ENCODE measurements around the gene WNT9A.
"Not testable (repeated sequence)": the region's sequence is repeated elsewhere in the genome, so short reads cannot be mapped to it uniquely, and the experiment has no call there.

The WNT9A gene

DNA sequence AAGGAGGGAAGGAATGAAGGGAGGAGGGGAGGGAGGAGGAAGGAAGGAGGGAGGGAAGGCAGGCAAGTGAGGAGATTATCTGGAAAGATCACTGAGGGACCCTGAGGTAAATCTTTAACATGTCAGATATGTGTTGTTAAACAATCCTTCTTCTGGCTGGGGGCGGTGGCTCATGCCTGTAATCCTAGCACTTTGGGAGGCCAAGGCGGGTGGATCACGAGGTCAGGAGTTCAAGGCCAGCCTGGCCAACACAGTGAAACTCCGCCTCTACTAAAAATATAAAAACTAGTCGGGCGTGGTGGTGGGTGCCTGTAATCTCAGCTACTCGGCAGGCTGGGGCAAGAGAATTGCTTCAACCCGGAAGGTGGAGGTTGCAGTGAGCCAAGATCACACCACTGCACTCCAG is 37.8 kb downstream of the WNT9A start:
- not testable (repeated sequence) for DNase-seq

DNA sequence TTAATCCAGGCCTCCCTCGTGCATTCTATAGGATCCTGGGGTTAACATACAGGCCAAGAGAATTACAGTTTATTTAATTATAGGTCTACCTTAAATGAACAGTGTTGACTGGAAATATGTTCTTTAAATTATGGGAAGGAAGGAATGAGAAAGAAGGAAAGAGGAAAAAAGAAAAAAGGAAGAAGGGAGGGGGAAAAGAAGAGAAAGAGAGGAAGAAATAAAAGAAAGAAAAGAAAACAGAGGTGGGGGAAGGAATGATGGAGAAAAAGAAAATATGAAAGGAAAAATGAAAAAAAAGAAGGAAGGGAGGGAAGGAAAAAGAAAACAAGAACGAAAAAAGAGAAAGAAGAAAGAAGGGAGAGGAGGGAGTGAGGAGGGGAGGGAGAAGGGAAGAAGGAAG is 38.5 kb downstream of the WNT9A start:
- DNase-seq = no peak

DNA sequence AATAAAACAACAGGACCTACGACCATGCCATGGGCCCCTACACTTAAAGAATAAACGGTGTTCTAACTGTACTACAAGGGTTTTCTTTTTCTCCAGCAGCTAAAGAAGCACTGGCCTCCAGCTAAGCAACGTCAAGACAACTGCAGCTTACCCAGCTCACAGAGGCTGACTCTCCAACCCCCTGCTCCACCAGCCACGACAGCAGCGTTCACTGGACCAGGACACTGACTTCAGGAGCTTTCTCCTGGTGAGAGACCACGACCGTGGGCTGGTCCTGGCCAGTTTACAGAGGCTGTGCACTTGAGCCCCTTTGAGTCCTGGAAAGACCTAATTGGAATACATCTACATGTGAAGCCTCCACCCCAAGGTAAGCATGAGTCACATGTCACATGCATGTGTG is 39.4 kb downstream of the WNT9A start:
- DNase-seq = no peak

DNA sequence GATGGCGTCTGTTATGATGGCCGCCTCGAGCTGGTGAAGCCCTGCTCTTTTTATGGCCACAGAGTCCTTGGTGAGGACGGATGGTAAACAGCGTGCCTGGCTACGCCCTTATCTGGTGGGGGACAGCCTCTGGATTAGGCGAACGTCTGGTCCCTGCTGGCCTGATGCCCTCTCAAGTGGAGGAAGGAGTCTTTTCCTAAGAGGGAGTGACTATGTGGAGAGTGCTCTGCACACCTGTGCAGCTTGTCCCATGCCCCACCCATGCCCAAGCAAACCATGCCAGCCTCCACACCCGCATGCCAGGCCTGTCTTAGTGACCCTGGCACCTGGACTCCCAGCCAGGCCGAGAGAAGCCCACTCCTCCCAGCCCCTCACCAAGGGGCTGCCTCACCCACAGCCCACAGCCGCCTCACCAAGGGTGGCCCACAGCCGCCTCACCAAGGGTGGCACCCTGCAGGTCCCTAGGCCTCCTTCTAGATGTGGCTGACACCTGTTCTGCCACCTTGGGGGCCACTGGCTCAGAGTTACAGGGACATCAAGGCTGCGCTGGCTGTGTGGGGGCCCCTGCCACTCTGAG is 40.2 kb downstream of the WNT9A start:
- no peak for DNase-seq

DNA sequence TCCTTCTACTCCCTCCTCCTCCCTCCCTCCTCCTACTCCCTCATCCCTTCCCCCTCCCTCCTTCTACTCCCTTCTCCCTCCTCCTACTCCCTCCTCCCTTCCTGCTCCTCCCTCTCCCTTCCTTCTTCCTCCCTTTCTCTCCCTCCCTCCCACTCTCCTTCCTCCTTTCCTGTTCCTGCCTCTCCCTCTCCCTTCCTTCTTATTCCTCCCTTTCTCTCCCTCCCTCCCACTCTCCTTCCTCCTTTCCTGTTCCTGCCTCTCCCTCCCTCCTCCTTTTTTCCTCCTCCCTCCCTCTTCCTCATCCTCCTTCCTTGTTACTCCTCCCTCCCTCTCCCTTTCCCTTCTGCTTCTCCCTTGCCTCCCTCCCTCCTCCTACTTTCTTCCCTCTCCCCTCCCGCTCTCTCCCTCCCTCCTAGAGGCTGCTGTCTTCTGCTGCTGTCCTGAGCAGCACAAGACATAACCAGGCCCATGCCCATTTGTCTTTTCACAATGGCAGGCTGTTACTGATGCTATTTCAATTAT is 41.1 kb downstream of the WNT9A start:
- DNase-seq = no peak

DNA sequence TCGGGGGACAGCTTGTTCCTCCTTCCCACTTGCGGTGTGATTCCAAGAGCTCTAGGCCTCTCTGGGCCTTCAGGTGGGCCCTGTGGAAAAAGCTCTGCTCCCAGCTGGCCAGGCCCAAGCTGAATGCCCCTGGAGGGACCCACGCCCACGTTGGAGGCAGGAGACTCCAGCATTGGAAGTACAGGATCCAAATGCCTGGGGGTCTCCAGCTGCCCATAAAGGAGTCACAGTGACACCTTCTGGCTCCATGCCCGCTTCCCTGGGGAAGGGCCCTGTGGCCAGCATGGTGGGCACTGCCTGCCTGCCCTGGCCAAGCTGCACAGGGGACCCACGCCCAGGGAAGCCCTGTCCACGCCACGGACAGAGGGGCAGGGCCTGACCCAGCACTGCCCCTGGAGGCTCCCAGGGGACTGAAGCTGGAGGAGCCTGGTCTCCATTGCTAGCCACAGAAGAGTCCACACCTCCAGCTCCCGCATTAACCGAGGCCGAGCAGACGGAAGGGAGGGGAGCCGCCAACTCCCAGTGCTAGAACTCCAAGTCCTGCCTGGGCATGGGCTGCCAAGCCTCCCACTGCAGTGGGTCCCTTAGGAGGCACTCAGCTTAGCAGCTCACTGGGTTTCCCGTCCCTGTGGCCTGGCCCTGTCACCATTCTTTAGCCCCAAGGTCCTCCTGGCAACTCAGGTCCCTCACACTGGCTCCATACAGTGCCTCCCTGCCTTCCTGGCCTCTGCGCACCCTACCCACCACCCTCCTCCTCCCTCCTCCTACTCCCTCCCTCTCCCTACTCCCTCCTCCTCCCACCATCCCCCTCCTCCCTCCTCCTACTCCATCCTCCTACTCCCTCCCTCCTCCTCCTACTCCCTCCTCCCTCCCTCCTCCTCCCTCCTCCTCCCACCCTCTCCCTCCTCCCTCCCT is 41.9 kb downstream of the WNT9A start:
- DNase-seq = no peak

DNA sequence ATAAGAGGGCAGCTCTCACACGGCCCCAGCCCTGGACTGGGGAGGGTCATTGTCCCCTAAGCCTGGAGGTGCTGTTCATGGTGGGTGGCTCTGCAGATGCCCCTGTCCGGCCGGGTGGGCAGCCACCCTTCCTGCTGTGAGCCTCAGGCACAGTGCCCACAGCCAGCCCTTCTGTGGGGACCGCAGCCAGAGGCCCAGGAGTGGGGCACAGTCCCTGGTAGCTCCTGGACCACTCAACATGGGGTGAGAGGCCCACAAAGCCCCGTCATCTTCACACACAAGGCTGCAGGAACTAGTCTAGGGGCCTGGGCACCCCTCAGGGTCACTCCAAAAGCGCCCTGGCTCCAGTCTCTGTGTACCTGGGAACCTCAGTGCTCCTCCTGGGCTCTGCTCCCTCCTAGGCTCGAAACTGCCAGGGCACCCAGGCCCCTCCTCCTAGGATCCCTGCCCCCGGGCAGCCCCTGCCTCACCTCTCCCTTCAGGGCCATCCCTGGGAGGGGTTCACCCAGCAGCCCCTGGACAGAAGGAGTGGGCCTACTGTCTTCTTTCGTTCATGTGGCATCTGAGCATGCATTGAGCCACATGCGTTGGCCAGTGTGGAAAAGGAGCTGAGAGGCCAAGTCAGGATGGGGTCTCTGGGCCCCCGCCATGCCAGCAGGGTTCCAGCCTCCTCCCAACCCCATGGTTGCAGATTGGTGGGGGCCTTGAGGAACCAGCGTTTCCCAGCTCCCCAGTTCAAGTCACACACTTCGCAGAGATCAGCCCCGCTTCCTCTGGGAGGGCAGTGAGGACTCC is 43.0 kb downstream of the WNT9A start:
- DNase-seq = no peak

DNA sequence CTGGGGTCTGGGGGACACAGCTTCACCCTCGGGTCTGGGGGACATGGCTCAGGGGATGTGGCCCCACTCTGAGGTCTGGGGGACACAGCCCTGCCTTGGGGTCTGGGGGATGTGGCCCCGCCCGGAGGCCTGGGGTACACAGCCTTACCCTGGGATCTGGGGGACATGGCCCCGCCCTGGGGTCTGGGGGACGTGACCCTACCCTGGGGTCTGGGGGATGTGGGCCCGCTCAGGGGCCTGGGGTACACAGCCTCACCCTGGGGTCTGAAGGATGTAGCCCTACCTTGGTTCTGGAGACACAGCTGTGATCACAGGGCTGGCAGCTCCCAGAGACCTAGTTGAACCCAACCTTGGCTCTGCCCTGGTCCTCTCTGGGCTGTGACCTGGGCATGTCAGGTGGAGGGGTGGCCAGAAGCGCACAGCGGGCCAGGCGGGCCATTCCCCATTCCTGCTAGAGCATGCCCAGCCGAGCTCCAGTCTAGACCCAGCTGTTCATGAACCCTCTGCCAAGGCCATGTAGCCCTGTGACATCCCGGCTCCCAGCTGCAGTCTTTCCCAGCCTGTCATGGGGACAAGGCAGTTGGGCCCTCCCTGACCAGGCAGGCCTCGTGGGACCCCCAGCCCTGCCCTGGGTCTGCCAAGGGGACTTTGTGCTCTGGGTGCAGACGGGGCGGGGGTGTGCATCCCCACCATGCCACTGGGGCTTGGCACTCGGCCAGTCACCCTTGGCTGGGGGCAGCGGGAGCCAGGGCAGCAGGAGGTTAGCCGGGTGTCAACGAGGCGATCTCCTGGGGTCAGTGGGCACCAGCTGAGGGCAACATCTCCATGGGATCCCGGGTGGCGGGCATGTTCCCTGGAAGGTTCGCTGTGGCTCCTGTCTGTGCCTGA is 43.9 kb downstream of the WNT9A start:
- no peak for DNase-seq

DNA sequence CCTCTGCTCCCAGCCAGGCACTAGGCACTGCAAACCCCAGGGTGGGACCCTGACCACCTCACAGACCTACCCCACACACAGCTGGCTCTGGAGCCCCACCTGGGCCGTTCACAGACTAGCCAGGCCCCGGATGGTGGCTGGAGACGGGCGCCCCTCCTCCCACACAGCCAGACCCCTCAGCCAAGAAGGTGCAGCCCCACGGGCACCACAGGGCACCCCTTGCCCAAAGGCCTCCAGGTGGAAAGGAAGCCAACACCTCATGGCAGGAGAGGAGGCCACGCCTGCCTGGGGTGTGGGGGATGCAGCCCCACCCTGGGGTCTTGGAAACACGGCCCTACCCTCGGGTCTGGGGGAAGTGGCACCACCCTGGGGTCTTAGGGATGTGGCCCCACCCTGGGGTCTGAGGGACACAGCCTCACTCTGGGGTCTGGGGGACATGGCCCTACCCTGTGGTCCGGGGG is 44.6 kb downstream of the WNT9A start:
- no peak for DNase-seq

DNA sequence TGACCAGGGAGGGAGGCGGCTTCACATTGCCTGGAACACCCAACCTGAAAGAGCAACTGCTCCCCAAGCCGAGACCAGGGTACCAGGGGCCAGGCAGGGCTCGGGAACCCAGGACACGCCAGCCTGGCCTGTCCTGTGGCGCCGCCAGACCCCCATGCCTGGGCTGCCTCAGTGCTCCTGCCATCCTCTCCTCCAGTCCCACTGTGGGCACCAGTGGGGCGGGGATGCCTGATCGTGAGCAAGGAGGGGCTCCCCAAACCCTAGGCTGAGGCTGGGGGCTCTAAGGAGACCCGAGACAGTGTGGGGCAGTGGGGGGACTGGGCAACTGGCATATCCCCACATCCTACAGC is 45.1 kb downstream of the WNT9A start:
- no peak for DNase-seq

DNA sequence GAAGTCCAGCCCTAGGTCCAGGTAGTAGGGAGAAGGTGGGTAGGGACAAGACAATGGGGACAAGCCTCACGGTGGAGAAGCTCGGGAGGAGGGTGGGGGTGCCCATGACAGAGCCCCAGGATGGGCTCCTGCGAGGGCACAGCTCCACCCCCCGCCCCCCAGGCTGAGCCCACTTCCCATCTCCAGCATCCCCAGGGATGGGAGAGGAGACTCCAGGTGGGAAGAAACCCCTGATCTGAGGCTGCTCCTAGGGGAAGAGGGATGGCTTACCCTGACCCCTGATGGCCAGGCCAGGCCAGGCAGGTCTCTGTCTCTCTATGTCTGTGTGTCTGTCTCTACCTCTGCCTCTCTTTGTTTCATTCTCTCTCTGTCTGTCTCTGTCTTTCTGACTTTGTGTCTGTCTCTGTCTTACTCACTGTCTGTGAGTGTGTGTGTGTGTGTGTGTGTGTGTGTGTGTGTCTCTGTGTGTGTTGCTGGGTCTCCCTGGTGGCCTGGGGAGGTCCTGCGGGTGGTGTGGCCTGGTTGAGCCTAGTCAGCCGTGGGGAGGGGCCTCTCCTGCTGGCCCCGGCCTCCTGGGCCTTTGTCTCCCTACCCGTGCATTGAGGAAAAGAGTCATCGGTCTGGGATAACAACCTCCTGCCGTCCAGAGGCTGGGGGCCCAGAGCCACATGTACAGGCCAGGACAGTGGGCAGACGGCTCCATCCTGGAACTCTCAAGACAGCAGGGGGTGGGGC is 45.7 kb downstream of the WNT9A start:
- no peak for DNase-seq

DNA sequence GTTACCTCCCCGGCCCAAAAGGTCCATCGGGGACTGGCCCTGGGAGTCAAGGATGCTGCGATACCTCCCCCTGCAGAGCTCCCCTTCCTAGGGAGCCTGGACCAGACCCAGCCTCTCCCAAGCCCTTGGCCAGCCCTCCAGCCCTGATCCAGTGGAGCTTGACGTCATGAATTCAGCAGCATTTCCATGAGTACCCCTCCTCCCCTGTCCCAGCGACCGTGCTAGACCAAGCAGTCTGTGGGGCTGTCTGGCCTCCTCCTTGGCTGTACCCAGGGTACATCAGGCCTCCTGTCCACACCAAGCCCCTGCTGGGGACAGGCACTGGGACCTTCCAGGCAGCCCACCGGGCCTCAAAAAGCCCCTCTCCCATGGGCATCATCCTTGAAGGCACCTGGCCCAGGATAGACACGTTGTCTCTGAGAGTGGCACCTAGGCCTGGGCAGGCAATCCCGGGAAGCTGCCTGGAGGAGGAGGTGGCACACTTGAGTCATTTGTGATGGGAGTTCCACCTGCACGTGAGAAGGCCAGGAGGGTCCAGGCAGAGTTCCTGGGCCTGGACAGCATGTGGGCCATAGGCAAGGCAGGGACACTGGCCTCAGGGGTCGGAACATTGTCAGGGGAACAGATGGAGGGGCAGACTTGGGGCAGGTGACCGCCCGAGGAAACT is 46.4 kb downstream of the WNT9A start:
- DNase-seq = no peak

DNA sequence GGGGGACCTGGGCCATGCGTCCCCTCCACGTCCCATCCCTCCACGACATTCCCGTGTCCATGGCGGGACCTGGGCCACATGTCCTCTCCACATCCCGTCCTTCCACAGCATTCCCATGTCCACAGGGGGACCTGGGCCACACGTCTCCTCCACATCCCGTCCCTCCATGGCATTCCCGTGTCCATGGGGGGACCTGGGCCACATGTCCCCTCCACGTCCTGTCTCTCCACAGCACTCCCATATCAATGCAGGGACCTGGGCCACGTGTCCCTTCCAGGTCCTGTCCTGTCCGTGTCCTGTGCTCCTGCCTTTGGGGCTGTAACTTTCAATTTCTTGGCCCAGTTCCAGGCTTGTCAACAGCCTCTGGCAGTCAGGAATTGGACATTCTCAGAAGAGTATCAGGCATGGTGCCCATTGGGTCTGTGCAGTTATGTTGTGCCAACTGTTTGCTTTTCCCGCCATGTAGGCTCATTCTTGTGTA is 47.1 kb downstream of the WNT9A start:
- no peak for DNase-seq

DNA sequence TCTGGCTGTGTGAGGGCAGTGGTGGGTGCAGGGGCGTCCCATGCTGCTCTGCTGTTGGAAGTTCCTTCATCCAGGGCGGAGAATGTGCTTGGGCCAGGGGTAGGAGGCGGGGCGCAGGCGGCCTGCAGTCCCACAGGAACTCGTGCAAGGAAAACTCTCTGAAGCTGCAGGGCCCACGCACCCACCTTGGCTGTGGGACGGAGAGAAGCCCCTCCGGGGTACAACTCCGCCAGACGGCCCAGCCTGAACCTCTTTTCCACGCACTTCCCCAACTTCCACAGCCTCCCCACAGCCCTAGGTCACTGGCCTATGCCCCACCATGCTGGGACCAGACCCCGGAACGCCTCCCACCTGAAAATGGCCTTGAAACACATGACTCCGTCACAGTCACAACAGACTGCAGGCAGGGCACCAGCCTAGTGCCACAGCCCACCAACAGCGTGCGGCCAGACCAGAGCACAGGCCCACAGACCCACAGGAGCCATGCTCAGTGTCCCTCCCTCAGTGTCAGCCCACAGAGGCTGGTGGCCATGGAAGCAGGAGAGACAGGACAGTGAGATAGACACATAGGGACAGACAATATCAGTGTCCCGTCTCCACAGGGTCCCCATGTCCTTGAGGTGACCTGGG is 47.8 kb downstream of the WNT9A start:
- no peak for DNase-seq

DNA sequence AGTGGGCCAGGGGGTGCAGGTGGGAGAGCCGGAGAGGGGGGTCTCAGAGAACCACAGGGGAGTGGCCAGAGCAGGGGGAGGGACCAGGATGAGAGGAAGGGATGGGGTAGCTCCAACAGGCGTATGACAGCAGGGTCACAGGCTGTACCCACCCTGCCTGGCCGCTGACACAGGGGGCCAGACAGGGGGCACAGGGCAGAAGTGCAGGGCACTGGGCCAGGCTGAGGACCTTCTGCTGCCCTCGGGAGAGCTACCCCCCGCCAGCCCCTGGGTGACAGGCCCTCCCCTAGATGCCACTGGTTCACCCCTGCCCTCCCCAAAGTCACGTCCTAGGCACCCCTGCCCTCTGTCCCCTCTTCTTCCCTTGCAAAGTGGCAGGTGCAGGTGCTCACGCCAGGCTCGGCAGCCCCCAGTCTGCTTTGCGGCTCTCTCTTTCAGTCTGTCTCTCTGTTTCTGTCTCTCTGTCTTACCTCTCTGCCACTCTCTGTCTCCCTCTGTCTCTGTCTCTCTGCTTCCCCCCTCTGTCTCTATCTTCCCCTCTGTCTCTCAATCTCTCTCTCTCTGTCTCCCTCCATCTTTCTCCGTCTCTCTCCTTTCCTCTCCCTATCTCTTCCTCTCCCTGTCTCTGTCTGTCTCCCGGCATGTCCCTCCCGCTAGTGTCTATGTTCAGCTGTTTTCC is 48.5 kb downstream of the WNT9A start:
- no peak for DNase-seq

DNA sequence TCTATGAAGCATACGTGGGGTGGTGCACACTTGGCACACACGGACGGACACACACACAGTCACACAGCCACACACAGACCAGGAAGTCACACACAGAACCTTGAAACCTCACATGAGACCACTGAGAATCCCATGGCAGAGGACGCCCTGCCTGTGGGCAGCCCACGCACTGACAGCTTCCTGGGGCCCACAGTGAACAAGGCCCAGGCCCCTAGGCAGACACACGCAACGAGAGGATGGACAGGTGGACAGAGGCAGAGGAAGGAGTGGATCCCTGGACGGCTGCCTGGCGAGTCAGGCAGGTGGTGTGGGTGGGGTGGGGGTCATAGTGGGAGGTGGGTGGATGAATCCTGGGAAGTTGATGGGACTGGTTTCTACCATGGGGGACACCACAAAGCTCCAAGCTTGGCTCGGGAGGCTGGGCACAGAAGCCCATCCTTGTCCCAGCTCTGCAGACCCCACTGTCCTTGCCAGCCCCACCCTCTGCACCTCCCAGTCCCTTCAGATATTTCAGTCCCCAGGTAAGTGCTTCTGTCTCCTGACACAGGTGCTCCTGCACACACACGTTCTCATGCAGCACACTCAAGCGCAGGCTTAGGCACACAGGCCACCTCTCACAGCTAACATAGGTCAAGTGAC is 49.1 kb downstream of the WNT9A start:
- no peak for DNase-seq

DNA sequence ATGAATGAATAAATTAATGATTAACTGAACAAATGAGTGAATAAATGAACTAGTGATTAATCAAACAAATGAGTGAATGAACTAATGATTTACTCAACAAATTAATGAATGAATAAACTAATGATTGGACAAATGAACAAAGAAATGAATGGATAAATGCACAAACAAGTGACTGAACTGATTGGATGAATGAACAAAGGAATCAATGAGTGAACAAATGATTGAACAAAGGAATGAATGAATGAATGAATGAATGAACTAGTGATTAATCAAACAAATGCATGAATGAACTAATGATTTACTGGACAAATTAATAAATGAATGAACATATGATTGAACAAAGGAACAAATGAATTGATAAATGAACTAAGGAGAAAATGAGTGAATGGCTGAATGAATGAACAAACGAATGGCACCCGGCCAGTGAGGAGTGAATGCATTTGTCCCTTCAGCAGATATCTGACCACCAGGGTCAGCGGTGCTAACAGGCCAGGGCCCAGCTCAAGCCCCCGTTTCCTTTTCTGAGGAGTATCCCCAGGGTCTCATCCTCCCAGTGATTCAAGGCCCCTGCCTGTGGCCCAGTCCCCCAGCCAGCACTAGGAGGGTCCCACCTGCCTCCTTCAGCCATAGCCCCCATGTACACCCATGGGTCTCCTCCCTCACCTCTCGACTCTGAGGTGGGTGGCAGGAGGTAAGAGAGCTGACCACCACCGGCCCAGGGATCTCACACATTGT is 49.9 kb downstream of the WNT9A start:
- DNase-seq = no peak
